Lung (tissue), 12 donors: ENCODE data around the gene IFNLR1. TPM values are rescaled to one million over a fixed set of nuclear protein-coding genes. Genes with fewer than 3 reads are reported as not detected.

ENCODE experiments used
- ATAC-seq: fragments of 200-7000 bp; cut with Tn5 transposase; one replicate; pipeline ENCODE4 v1.9.1; 2020; ENCODE audit warnings: moderate number of reproducible peaks; ENCODE audit not compliant: insufficient read depth, low FRiP score
- DNase-seq, 3 donors: peaks; one replicate each; pipeline ENCODE4 v3.0.0-alpha.2; 2013 to 2017
- H3K27ac ChIP-seq, 2 donors: one replicate each; pipeline ENCODE4 v1.5.1; 2013; ENCODE audit warnings: mild to moderate bottlenecking in 2 of 2, moderate library complexity in 2 of 2, control low read depth in 1 of 2, inconsistent platforms in 1 of 2, low read depth in 1 of 2, low read length in 1 of 2
- H3K27me3 ChIP-seq, 3 donors: one replicate each; pipeline ENCODE4 v1.5.1; 2013; ENCODE audit warnings: low read length in 2 of 3; ENCODE audit not compliant: control insufficient read depth in 3 of 3, insufficient read depth in 3 of 3
- H3K36me3 ChIP-seq, 4 donors: one replicate each; pipeline ENCODE4 v1.5.1; 2013; ENCODE audit warnings: low read length in 4 of 4, mild to moderate bottlenecking in 1 of 4, moderate library complexity in 1 of 4; ENCODE audit not compliant: control insufficient read depth in 4 of 4, insufficient read depth in 4 of 4
- H3K4me1 ChIP-seq, 5 donors: one replicate each; pipeline ENCODE4 v1.5.1; 2013; ENCODE audit warnings: low read length in 5 of 5, mild to moderate bottlenecking in 2 of 5, moderate library complexity in 1 of 5; ENCODE audit not compliant: control insufficient read depth in 5 of 5, insufficient read depth in 5 of 5
- H3K4me3 ChIP-seq: one replicate; pipeline ENCODE4 v1.5.1; 2013; ENCODE audit warnings: mild to moderate bottlenecking, control low read depth, moderate library complexity
- H3K9ac ChIP-seq, 2 donors: one replicate each; pipeline ENCODE4 v1.5.1; 2013; ENCODE audit warnings: low read length in 2 of 2, control low read depth in 1 of 2; ENCODE audit not compliant: insufficient read depth in 1 of 2
- H3K9me3 ChIP-seq, 4 donors: one replicate each; pipeline ENCODE4 v1.5.1; 2013; ENCODE audit warnings: low read length in 3 of 4, mild to moderate bottlenecking in 1 of 4, moderate library complexity in 1 of 4; ENCODE audit not compliant: control insufficient read depth in 4 of 4, insufficient read depth in 3 of 4
- WGBS, 2 donors: extraction: QIAGEN DNeasy Blood & Tissue Kit; methylation state at CpG; one replicate each; pipeline ENCODE4 v1.1.7; 2013; 5-methylcytosine and 5-hydroxymethylcytosine counted together
- polyA plus RNA-seq, 2 donors: library from polyadenylated mRNA; stranded (reverse); fragments of 200-250 nt; gene quantifications; one replicate each; pipeline ENCODE4 v1.2.1, GENCODE V29; 2013
- total RNA-seq, 2 donors: library from RNA; depleted of rRNA in 1 of 2; stranded (reverse); fragments of >200 nt in 1 of 2; gene quantifications; one replicate each; pipeline ENCODE4 v1.2.1, GENCODE V29; 2014 to 2021
- TF ChIP-seq, protein P1 (sequence below): IDR thresholded peaks from 2 replicates; pipeline ENCODE4 v1.5.1; 2012; ENCODE audit warnings: mild to moderate bottlenecking; ENCODE audit errors: control extremely low read depth, extremely low read depth
- donor health status: control.
- donor health status: control.
- donor health status: Bipolar disorder and iron deficiency.
- donor health status: healthy.
- donor health status: DM: yes; HTN: yes; CAD: no.

IFNLR1 gene
- total and polyA plus RNA-seq, 4 donors = 1.2 to 9.0 (median 2.7) TPM

DNA sequence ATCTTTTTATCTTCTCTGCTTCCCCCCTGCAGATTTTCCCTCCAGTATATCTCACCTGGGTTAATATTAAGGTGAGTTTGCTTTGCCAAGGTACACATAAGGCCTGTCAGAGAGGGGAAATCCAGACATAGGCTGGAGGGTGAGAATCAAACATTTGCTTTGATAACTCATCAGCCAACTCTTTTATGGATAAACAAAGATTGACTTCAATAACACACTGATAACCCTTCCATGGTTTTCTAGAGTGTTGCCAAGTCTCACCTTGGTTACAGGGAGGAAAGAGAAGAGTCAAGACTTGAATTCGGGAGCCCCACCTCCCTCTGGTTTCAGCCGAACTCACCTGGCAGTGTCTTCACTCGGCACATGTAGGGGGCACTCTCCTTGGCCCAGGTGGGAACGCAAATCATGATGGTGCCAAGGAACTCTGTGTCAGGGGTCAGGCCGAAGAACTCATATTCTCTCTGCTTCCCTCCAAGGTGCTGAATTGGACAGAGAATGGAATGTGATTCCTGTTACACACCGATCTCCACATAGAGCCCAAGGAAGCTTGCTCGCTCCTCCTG lies 59.2 kb downstream of the IFNLR1 start:
- no peaks in the 10 kb centered on the region for H3K36me3 ChIP-seq
- TF ChIP-seq, protein P1, sequence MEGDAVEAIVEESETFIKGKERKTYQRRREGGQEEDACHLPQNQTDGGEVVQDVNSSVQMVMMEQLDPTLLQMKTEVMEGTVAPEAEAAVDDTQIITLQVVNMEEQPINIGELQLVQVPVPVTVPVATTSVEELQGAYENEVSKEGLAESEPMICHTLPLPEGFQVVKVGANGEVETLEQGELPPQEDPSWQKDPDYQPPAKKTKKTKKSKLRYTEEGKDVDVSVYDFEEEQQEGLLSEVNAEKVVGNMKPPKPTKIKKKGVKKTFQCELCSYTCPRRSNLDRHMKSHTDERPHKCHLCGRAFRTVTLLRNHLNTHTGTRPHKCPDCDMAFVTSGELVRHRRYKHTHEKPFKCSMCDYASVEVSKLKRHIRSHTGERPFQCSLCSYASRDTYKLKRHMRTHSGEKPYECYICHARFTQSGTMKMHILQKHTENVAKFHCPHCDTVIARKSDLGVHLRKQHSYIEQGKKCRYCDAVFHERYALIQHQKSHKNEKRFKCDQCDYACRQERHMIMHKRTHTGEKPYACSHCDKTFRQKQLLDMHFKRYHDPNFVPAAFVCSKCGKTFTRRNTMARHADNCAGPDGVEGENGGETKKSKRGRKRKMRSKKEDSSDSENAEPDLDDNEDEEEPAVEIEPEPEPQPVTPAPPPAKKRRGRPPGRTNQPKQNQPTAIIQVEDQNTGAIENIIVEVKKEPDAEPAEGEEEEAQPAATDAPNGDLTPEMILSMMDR = no peak
- H3K4me3 ChIP-seq = no peak overlapping the region
- peaks cover 0 to 4% (median 3%) of the 10 kb centered on the region in 4 donors for H3K9me3 ChIP-seq
- 80 to 82% methylated on average over 7 of the region's 7 CpGs for WGBS, 2 donors
- H3K9ac ChIP-seq = no peak overlapping the region
- no peak for DNase-seq
- ATAC-seq = no peak
- no peaks in the 10 kb centered on the region for H3K27me3 ChIP-seq
- H3K4me1 ChIP-seq = no peaks in the 10 kb centered on the region
- no peak overlapping the region for H3K27ac ChIP-seq

- Histone ChIP-seq H3K9ac (no peak overlapping the region), H3K27ac (no peak overlapping the region)
- 88 to 89% methylated on average over 3 of the region's 3 CpGs for whole genome bisulfite sequencing, 2 donors
Observed at GRCh38 chr1:24127134-24127800, 59.8 kb downstream of the IFNLR1 start.

DNA sequence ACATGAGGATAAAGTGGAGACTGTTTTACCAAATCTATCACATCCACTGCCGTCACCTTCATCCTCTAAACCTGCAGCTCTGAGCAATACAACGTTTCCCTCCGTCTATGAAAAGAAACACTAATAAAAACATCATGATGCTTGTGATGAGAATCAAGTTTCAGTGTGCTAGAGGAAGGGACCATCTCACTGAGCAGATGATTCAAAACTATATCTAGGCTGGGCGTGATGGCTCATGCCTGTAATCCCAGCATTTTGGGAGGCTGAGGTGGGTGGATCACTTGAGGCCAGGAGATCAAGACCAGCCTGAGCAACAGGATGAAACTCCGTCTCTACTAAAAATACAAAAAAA lies 60.4 kb downstream of the IFNLR1 start:
- Histone ChIP-seq H3K4me3 (no peak overlapping the region), H3K9ac (no peak overlapping the region), H3K9me3 (peaks cover 0 to 4% (median 3%) of the 10 kb centered on the region in 4 donors), H3K4me1 (no peaks in the 10 kb centered on the region), H3K27me3 (no peaks in the 10 kb centered on the region), H3K27ac (peak overlapping the region in 1 of 2 donors; percentile 56), H3K36me3 (no peaks in the 10 kb centered on the region)
- TF ChIP-seq, protein P1 = no peak
- 82 to 92% methylated on average over 5 of the region's 5 CpGs for WGBS, 2 donors
- no peak for ATAC-seq
- DNase-seq = no peak

More at GRCh38 chr1:24127134-24127800, 59.8 kb downstream of the IFNLR1 start:
- no peaks in the 10 kb centered on the region for H3K4me1 ChIP-seq
- no peaks in the 10 kb centered on the region for H3K36me3 ChIP-seq
- DNase-seq (no peak), ATAC-seq (no peak)
- no peak overlapping the region for H3K4me3 ChIP-seq
- TF ChIP-seq, protein P1 = no peak
- H3K27me3 ChIP-seq = no peaks in the 10 kb centered on the region
- H3K9me3 ChIP-seq = peaks cover 0 to 4% (median 3%) of the 10 kb centered on the region in 4 donors
